Calu3 (cell line): ENCODE results near the gene HOXA3. TPM values are rescaled to one million over a fixed set of nuclear protein-coding genes. Genes with fewer than 3 reads are reported as not detected.

Experiments
- BruUV-seq: library from RNA; stranded (reverse); fragments of 400-500 nt; replicated peaks from 2 replicates; lab custom pipeline; 2021; lab: Mats Ljungman, UMichigan
- CTCF ChIA-PET: fragments of 300-600 bp; sonication (Branson Sonifier 250); formaldehyde crosslinking; loops from one replicate; lab custom pipeline; 2022; ENCODE audit warnings: antibody characterized with exemption; lab: Charles Lee
- DNase-seq: peaks from one replicate; pipeline ENCODE4 v3.0.0; 2022
- H3K27ac Mint-ChIP-seq: one replicate; pipeline ENCODE4 v1.8.0; 2022; ENCODE audit warnings: mixed read lengths; ENCODE audit not compliant: unreplicated experiment
- H3K27me3 Mint-ChIP-seq: one replicate; pipeline ENCODE4 v1.8.0; 2022; ENCODE audit warnings: mixed read lengths; ENCODE audit not compliant: unreplicated experiment
- H3K36me3 Mint-ChIP-seq: one replicate; pipeline ENCODE4 v1.8.0; 2022; ENCODE audit warnings: mild to moderate bottlenecking, moderate library complexity, mixed read lengths; ENCODE audit not compliant: insufficient read depth, unreplicated experiment
- H3K4me1 Mint-ChIP-seq: one replicate; pipeline ENCODE4 v1.8.0; 2022; ENCODE audit warnings: mild to moderate bottlenecking, low read depth, mixed read lengths; ENCODE audit not compliant: unreplicated experiment
- H3K4me3 Mint-ChIP-seq: one replicate; pipeline ENCODE4 v1.8.0; 2022; ENCODE audit warnings: mild to moderate bottlenecking, low read depth, moderate library complexity, mixed read lengths; ENCODE audit not compliant: unreplicated experiment
- H3K9me3 Mint-ChIP-seq: one replicate; pipeline ENCODE4 v1.8.0; 2022; ENCODE audit warnings: low read depth, mixed read lengths; ENCODE audit not compliant: unreplicated experiment
- intact Hi-C: fragments of 100-400 bp; cut with micrococcal nuclease; formaldehyde crosslinking; loops from one replicate; pipeline ENCODE4 v1.10.0; 2022; ENCODE audit not compliant: unreplicated experiment
- total RNA-seq: library from RNA; stranded (reverse); gene quantifications from 2 replicates; pipeline ENCODE4 v1.2.3, GENCODE V29; 2022
- TF ChIP-seq, protein P1 (sequence below): fragments of 200-600 bp; IDR thresholded peaks from one replicate; pipeline ENCODE4 v1.8.0; 2022; ENCODE audit warnings: antibody characterized with exemption; ENCODE audit not compliant: unreplicated experiment

The HOXA3 gene
- total RNA-seq, 1 experiment from 2014 or later, result 20.9 TPM

DNA sequence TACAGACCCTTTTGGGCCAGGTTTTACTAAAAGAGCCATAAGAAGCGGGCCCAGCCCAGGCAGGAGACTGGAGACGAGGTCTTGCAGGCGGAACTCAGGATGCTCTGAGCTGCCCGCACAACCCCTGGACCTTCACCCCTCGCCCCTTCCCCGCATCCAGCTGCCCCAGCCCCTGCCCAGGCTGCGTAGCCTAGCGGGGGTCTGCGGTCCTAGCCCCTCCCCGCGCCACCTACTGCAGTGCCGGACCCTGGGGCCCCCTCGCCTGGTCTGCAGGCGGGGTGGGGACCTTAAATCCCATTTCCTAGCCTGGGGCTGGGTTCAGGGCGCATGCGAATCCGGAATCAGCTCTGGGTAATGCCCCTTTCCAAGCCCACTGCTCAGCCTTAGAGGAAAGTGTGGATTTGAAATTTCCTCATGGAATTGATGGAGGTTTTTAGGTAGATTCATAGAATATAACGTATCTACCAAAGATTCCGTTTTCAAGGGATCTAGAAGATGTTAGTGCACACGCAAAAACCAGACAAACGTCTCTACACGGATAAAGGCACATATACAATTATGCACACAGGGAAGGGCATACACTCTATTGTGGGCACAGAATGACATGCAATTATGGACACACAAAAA lies 546 bp upstream of the HOXA3 start:
- intact Hi-C loops, result loop anchor here (5.0 kb wide), 1 partner anchor 1261 kb away; no protein-coding TSS in a partner anchor
- Mint-ChIP-seq H3K4me3 (no peak overlapping the region), H3K4me1 (peaks cover 11% of the 10 kb centered on the region), H3K27me3 (peaks cover 36% of the 10 kb centered on the region), H3K9me3 (no peaks in the 10 kb centered on the region), H3K27ac (no peak overlapping the region), H3K36me3 (peaks cover 35% of the 10 kb centered on the region)
- no peak for DNase-seq
- no TSS peak for BruUV-seq
- CTCF ChIA-PET, result interaction anchor here (0.8 to 1.0 kb wide), 2 partner anchors 8 to 54 kb away, joined by 3 to 5 read pairs; no protein-coding TSS in a partner anchor
- TF ChIP-seq, protein P1, sequence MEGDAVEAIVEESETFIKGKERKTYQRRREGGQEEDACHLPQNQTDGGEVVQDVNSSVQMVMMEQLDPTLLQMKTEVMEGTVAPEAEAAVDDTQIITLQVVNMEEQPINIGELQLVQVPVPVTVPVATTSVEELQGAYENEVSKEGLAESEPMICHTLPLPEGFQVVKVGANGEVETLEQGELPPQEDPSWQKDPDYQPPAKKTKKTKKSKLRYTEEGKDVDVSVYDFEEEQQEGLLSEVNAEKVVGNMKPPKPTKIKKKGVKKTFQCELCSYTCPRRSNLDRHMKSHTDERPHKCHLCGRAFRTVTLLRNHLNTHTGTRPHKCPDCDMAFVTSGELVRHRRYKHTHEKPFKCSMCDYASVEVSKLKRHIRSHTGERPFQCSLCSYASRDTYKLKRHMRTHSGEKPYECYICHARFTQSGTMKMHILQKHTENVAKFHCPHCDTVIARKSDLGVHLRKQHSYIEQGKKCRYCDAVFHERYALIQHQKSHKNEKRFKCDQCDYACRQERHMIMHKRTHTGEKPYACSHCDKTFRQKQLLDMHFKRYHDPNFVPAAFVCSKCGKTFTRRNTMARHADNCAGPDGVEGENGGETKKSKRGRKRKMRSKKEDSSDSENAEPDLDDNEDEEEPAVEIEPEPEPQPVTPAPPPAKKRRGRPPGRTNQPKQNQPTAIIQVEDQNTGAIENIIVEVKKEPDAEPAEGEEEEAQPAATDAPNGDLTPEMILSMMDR, result no peak

DNA sequence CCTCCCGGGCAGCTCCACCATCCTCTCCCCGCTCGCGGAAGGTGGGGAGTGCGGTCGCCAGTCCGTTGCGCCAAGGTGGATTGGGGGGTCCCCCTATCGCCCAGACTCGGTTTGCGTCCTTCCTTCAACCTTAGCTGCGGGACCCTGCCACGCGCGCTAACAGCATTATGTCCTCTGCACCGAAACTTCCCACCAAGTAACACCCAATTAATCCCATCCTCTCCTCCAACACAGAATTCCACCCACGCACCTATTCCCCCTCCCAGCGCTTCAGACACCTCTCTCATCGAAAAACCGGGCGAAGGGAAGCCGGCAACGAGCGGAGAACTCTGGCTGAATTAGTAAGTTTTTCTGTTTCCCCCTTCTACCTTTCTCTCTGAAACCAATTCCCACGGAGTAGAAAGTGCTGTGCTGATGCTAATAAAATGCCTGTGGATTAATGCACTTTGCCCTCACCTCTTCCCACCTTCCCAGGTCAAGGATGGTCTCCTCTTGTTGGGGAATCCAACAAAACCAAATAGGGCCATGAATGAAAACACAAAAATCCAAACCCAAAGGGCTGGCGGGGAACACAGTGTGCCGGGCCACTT lies 947 bp downstream of the HOXA3 start:
- intact Hi-C loops, result loop anchor here (5.0 kb wide), 1 partner anchor 1259 kb away; no protein-coding TSS in a partner anchor
- Mint-ChIP-seq H3K27ac (peak overlapping the region; percentile 73), H3K4me3 (peak overlapping the region; percentile 76), H3K27me3 (peaks cover 36% of the 10 kb centered on the region), H3K36me3 (peaks cover 37% of the 10 kb centered on the region), H3K9me3 (no peaks in the 10 kb centered on the region), H3K4me1 (peaks cover 11% of the 10 kb centered on the region)
- peak; percentile 50 for DNase-seq
- CTCF ChIA-PET, result interaction anchor here (1.1 to 2.4 kb wide), 10 partner anchors 8 to 782 kb away, joined by 3 to 21 read pairs (median 5); partner anchors contain the start of genes HOXA10 and SKAP2
- TF ChIP-seq, protein P1, result no peak
- no TSS peak for BruUV-seq

DNA sequence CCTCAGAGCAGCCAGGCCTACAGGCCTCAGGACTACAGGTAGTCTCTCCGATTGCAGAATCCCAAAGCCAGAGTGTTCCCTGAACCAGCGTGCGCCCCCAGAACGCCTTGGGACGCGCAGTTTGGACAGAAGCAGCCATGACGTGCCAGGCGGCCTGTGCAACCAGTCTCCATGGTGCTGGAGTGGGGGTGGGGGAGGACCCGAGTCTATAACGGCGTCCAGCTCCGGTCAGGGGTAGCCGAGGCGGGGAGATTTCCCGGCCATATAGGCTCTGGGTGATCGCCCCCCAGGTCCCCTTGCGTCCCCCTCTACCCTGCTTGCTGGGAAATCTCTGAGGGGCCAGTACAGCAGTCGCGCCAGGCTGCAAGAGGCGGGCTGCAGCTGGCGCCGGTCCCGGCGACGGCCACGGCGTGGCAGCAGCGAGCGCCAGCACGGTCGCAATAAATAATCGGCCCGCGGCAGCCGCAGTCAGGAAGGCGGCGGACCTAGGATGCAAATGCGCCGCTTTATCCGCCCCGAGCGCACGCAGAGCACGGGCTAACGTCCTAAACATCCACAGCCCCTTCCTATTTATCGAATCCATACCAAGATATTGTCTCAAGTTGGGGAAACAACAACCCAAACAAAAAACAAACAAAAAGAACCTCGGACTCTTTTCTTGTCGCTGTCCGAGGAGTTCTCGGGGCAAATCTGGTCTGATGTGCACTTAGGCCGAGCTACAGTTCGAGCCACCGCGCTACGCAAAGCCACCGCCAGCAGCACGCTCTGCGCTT lies 1.6 kb downstream of the HOXA3 start:
- BruUV-seq, result no TSS peak
- TF ChIP-seq, protein P1, result peak; percentile 96
- Mint-ChIP-seq H3K27me3 (peaks cover 36% of the 10 kb centered on the region), H3K27ac (peak overlapping the region; percentile 73), H3K36me3 (peaks cover 37% of the 10 kb centered on the region), H3K9me3 (no peaks in the 10 kb centered on the region), H3K4me3 (peak overlapping the region; percentile 76), H3K4me1 (peaks cover 11% of the 10 kb centered on the region)
- intact Hi-C loops, result loop anchor here (5.0 kb wide), 1 partner anchor 1258 kb away; no protein-coding TSS in a partner anchor
- peak; percentile 91 for DNase-seq
- CTCF ChIA-PET, result interaction anchor here (0.7 to 2.4 kb wide), 13 partner anchors 9 to 1208 kb away, joined by 3 to 21 read pairs (median 5); partner anchors contain the start of genes HOXA10 and SKAP2
